ENCODE measurements around the gene CACNB2. TPM values are rescaled to one million over a fixed set of nuclear protein-coding genes. Genes with fewer than 3 reads are reported as not detected.

Gene CACNB2
- total RNA-seq, 1 donor from 2014 or later = 13.1 TPM

DNA sequence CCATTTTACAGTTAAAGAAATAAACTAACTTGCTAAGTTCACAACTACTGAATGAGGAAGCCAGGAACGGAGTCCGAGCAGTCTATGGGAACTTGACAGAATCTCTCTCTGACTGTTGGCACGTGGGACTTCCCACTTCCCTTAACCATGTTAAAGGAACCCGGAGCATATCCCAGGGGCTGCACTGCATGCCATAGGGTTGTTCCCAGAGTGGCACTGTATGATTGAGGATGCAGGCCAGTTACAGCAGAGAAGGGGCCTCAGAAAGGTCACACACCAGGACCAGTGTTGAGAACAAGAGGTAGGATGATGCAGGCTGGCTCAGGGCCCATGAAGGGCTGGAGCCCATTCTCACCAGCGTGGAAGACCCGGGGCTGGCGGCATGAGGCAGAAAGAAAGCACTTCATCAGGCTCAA, 309.4 kb downstream of the CACNB2 start:
- Mint-ChIP-seq H3K36me3 (no peaks in the 10 kb centered on the region), H3K9me3 (no peaks in the 10 kb centered on the region), H3K4me1 (no peaks in the 10 kb centered on the region), H3K27ac (no peak overlapping the region), H3K27me3 (ENCODE audit: low read depth) (peaks cover under 1% of the 10 kb centered on the region), H3K4me3 (no peak overlapping the region)
- no peak for DNase-seq (ENCODE audit: low spot score in 2 of 2, unreplicated experiment in 2 of 2)
- TF ChIP-seq, protein P1, sequence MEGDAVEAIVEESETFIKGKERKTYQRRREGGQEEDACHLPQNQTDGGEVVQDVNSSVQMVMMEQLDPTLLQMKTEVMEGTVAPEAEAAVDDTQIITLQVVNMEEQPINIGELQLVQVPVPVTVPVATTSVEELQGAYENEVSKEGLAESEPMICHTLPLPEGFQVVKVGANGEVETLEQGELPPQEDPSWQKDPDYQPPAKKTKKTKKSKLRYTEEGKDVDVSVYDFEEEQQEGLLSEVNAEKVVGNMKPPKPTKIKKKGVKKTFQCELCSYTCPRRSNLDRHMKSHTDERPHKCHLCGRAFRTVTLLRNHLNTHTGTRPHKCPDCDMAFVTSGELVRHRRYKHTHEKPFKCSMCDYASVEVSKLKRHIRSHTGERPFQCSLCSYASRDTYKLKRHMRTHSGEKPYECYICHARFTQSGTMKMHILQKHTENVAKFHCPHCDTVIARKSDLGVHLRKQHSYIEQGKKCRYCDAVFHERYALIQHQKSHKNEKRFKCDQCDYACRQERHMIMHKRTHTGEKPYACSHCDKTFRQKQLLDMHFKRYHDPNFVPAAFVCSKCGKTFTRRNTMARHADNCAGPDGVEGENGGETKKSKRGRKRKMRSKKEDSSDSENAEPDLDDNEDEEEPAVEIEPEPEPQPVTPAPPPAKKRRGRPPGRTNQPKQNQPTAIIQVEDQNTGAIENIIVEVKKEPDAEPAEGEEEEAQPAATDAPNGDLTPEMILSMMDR (IDR thresholded peaks at IDR 0.05; ENCODE audit: unreplicated experiment) = no peak

DNA sequence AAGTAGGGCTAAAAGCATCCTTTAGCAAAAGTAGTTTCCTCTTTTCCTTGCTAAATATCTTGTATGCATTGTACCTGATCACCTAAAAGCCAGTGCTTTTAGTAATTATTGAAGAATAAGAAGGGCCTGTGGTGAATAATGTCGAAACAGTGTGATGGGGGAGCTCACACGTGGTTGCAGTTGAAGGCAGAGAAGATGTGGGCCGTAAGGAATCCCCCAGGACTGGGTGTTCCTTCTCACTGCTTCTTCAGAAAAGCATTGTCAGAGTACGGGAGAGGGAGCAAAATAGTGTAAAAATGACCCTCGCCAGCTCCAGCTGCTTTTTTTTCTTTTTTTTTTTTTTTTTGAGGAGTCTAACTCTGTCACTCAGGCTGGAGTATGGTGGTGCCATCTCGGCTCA, 310.1 kb downstream of the CACNB2 start:
- Mint-ChIP-seq H3K36me3 (no peaks in the 10 kb centered on the region), H3K4me3 (no peak overlapping the region), H3K27me3 (ENCODE audit: low read depth) (no peaks in the 10 kb centered on the region), H3K4me1 (peaks cover 3% of the 10 kb centered on the region), H3K27ac (no peak overlapping the region), H3K9me3 (no peaks in the 10 kb centered on the region)
- DNase-seq (ENCODE audit: low spot score in 2 of 2, unreplicated experiment in 2 of 2) = no peak
- TF ChIP-seq, protein P1 (IDR thresholded peaks at IDR 0.05; ENCODE audit: unreplicated experiment) = no peak

DNA sequence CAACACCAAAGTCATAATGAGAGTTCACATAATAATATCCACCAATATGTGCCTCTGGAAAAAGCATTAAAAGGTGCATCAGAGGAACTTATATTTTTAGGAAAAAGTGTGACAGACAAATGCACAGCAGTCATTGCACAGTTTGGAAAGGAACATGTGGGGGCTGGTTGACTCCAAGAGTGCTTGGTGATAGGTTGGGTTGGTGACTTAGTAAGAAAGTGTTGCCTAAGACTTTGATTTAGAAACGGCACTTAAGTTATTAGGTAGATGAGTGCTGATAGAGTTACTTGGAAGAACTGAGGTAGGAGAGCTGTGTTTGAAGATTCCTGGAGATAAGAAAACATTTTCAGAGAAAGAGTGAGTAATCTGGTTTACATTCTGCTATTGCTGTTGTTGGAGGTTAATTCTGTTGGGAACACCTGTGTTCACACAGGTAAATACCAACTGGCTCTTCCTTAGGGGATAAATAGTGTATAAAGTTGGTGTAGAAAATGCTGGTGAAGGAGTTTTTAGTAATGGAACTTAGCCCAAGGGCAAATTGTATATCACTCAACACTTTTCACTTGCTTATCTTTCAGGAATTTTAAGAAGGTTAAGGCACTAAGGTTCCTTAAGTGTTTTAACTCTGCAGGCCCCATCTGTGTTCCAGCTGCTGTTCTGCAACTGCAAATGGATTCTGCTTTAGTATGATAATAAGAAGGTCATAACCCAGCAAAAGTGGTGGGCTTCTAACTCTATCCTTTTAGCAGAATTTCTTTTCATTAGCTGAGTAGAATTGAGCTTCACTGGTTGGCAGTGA, 315.1 kb downstream of the CACNB2 start:
- Mint-ChIP-seq H3K4me1 (peaks cover 6% of the 10 kb centered on the region), H3K27ac (peak overlapping the region; percentile 81), H3K27me3 (ENCODE audit: low read depth) (no peaks in the 10 kb centered on the region), H3K9me3 (peaks cover 7% of the 10 kb centered on the region), H3K36me3 (no peaks in the 10 kb centered on the region), H3K4me3 (no peak overlapping the region)
- DNase-seq (ENCODE audit: low spot score in 2 of 2, unreplicated experiment in 2 of 2) = no peak
- TF ChIP-seq, protein P1 (IDR thresholded peaks at IDR 0.05; ENCODE audit: unreplicated experiment) = no peak

DNA sequence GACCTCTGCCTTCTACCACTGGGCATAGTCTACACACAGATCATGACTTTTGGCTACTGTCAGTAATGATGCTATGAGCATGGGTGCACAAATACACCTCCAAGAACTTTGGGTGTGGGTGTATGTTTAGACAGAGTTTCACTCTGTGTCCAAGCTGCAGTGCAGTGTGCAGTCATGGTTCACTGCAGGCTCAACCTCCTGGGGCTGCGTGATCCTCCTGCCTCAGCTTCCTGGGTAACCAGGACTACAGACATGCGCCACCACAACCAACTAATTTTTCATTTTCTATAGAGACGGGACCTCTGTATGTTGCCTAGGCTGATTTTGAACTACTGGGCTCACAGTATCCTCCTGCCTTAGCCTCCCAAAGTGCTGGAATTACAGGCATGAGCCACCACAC, 316.8 kb downstream of the CACNB2 start:
- Mint-ChIP-seq H3K9me3 (peaks cover 7% of the 10 kb centered on the region), H3K27ac (no peak overlapping the region), H3K4me3 (no peak overlapping the region), H3K4me1 (peaks cover 6% of the 10 kb centered on the region), H3K36me3 (no peaks in the 10 kb centered on the region), H3K27me3 (ENCODE audit: low read depth) (peaks cover 2% of the 10 kb centered on the region)
- TF ChIP-seq, protein P1 (IDR thresholded peaks at IDR 0.05; ENCODE audit: unreplicated experiment) = no peak
- DNase-seq (ENCODE audit: low spot score in 2 of 2, unreplicated experiment in 2 of 2) = no peak

DNA sequence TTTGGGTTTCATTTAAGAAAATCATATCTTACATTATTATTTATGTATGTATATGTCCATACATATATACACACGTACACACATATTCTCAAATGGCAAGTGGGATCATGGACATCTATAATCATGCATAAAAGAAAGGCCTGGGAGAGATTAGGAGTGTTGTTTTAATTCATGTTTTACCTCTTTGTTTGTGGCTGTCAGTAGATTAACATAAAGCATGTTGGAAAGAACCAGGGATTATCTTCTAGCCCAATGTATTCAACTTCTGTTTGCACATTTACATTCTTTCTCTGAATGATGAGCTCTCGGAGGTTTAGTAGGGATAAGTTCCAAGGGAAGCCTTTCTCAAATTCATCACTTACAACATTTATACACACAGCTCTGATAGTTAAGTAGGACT, 319.8 kb downstream of the CACNB2 start:
- Mint-ChIP-seq H3K9me3 (peaks cover 7% of the 10 kb centered on the region), H3K4me1 (peaks cover 5% of the 10 kb centered on the region), H3K27ac (no peak overlapping the region), H3K4me3 (no peak overlapping the region), H3K27me3 (ENCODE audit: low read depth) (peaks cover 5% of the 10 kb centered on the region), H3K36me3 (no peaks in the 10 kb centered on the region)
- TF ChIP-seq, protein P1 (IDR thresholded peaks at IDR 0.05; ENCODE audit: unreplicated experiment) = no peak
- no peak for DNase-seq (ENCODE audit: low spot score in 2 of 2, unreplicated experiment in 2 of 2)

All from mesothelial cell of epicardium (in vitro differentiated cells).